HEK293 (cell line): ENCODE data around the gene WRAP73.

Experiments used
- CTCF ChIA-PET: fragments of 350-600 bp; formaldehyde crosslinking; extraction: SDS; loops from one replicate; lab custom pipeline; 2021; ENCODE audit warnings: antibody characterized with exemption; lab: Yijun Ruan, JAX
- POLR2A ChIA-PET: fragments of 300-600 bp; formaldehyde crosslinking; extraction: SDS; loops from one replicate; lab custom pipeline; 2020; ENCODE audit warnings: antibody characterized with exemption, inconsistent platforms; lab: Yijun Ruan, JAX
- H3K27ac ChIP-seq: fragments of 200-500 bp; sonication (Bioruptor generic); 2 replicates; pipeline ENCODE4 v1.5.1; 2014; ENCODE audit warnings: low read depth, low read length, control low read depth, inconsistent platforms; ENCODE audit errors: extremely low read depth
- H3K36me3 ChIP-seq, 2 experiments: fragments of 200-500 bp in 1 of 2; sonication (Bioruptor generic) in 1 of 2; 1 replicate in 1 of 2; 2 replicates in 1 of 2; pipeline ENCODE4 v1.5.1; 2014 to 2017; ENCODE audit warnings: inconsistent platforms in 2 of 2, low read length in 2 of 2; ENCODE audit not compliant: control insufficient read depth in 2 of 2, insufficient read depth in 1 of 2
- H3K4me1 ChIP-seq: fragments of 200-500 bp; sonication (Bioruptor generic); 2 replicates; pipeline ENCODE4 v1.5.1; 2014; ENCODE audit warnings: mild to moderate bottlenecking, low read length, inconsistent platforms; ENCODE audit not compliant: control insufficient read depth, insufficient read depth
- H3K4me3 ChIP-seq: 2 replicates; pipeline ENCODE4 v1.5.1; 2011; ENCODE audit warnings: low read depth, mild to moderate bottlenecking, control low read depth, low read length, moderate library complexity
- H3K9me3 ChIP-seq: fragments of 200-500 bp; sonication (Bioruptor generic); 2 replicates; pipeline ENCODE4 v1.5.1; 2014; ENCODE audit warnings: low read depth, low read length, inconsistent platforms; ENCODE audit not compliant: control insufficient read depth, insufficient read depth
- EGR2 ChIP-seq: fragments of 450-650 bp; formaldehyde crosslinking; IDR thresholded peaks from 2 replicates; pipeline ENCODE4 v1.5.1; 2016; ENCODE audit warnings: low read depth, missing biosample characterization, missing genetic modification characterization
- GLIS1 ChIP-seq: fragments of 450-650 bp; formaldehyde crosslinking; IDR thresholded peaks from 2 replicates; pipeline ENCODE4 v1.5.1; 2016; ENCODE audit warnings: missing biosample characterization, missing genetic modification characterization
- KLF1 ChIP-seq: fragments of 450-650 bp; formaldehyde crosslinking; IDR thresholded peaks from 2 replicates; pipeline ENCODE4 v1.5.1; 2016; ENCODE audit warnings: missing biosample characterization, missing genetic modification characterization
- KLF8 ChIP-seq: fragments of 450-650 bp; formaldehyde crosslinking; IDR thresholded peaks from 2 replicates; pipeline ENCODE4 v1.5.1; 2016; ENCODE audit warnings: missing biosample characterization, missing genetic modification characterization
- OVOL3 ChIP-seq: fragments of 450-650 bp; formaldehyde crosslinking; IDR thresholded peaks from 2 replicates; pipeline ENCODE4 v1.5.1; 2016; ENCODE audit warnings: missing biosample characterization, missing genetic modification characterization
- SP3 ChIP-seq: fragments of 450-650 bp; formaldehyde crosslinking; IDR thresholded peaks from 2 replicates; pipeline ENCODE4 v1.5.1; 2016; ENCODE audit warnings: missing biosample characterization, missing genetic modification characterization
- SP7 ChIP-seq: fragments of 450-650 bp; formaldehyde crosslinking; IDR thresholded peaks from 2 replicates; pipeline ENCODE4 v1.5.1; 2016; ENCODE audit warnings: missing biosample characterization, missing genetic modification characterization
- ZBTB8A ChIP-seq: fragments of 450-650 bp; formaldehyde crosslinking; IDR thresholded peaks from 2 replicates; pipeline ENCODE4 v1.5.1; 2016; ENCODE audit warnings: missing biosample characterization, missing genetic modification characterization
- ZFHX2 ChIP-seq: fragments of 450-650 bp; formaldehyde crosslinking; conservative IDR thresholded peaks from 2 replicates; pipeline ENCODE4 v1.5.1; 2016; ENCODE audit warnings: missing biosample characterization, missing genetic modification characterization
- ZFP3 ChIP-seq: fragments of 450-650 bp; formaldehyde crosslinking; IDR thresholded peaks from 2 replicates; pipeline ENCODE4 v1.5.1; 2016; ENCODE audit warnings: low read depth, missing biosample characterization, missing genetic modification characterization
- ZIC2 ChIP-seq: fragments of 450-650 bp; formaldehyde crosslinking; IDR thresholded peaks from 2 replicates; pipeline ENCODE4 v1.5.1; 2016; ENCODE audit warnings: missing biosample characterization, missing genetic modification characterization
- ZNF354C ChIP-seq: fragments of 450-650 bp; formaldehyde crosslinking; IDR thresholded peaks from 2 replicates; pipeline ENCODE4 v1.5.1; 2016; ENCODE audit warnings: missing biosample characterization, missing genetic modification characterization, low read depth, borderline replicate concordance
- ZNF37A ChIP-seq: fragments of 450-650 bp; IDR thresholded peaks from 2 replicates; pipeline ENCODE4 v1.5.1; 2018; ENCODE audit warnings: missing biosample characterization, missing genetic modification characterization
- ZNF501 ChIP-seq: fragments of 450-650 bp; formaldehyde crosslinking; IDR thresholded peaks from 2 replicates; pipeline ENCODE4 v1.5.1; 2016; ENCODE audit warnings: missing biosample characterization, missing genetic modification characterization
- ZNF529 ChIP-seq: fragments of 450-650 bp; formaldehyde crosslinking; IDR thresholded peaks from 2 replicates; pipeline ENCODE4 v1.5.1; 2017; ENCODE audit warnings: missing genetic modification characterization, missing biosample characterization; ENCODE audit not compliant: insufficient replicate concordance
- ZNF600 ChIP-seq: fragments of 450-650 bp; formaldehyde crosslinking; IDR thresholded peaks from 2 replicates; pipeline ENCODE4 v1.5.1; 2016; ENCODE audit warnings: missing biosample characterization, missing genetic modification characterization
- ZNF792 ChIP-seq: fragments of 450-650 bp; formaldehyde crosslinking; IDR thresholded peaks from 2 replicates; pipeline ENCODE4 v1.5.1; 2016; ENCODE audit warnings: missing biosample characterization, missing genetic modification characterization
- ZSCAN30 ChIP-seq: fragments of 450-650 bp; IDR thresholded peaks from 2 replicates; pipeline ENCODE4 v1.5.1; 2018; ENCODE audit warnings: missing biosample characterization, mild to moderate bottlenecking, missing genetic modification characterization, moderate library complexity
- ZXDB ChIP-seq: fragments of 450-650 bp; formaldehyde crosslinking; IDR thresholded peaks from 2 replicates; pipeline ENCODE4 v1.5.1; 2016; ENCODE audit warnings: missing biosample characterization, missing genetic modification characterization
- TF ChIP-seq, protein P1 (sequence below): fragments of 450-650 bp; formaldehyde crosslinking; IDR thresholded peaks from 2 replicates; pipeline ENCODE4 v1.5.1; 2017; ENCODE audit warnings: missing biosample characterization, missing genetic modification characterization
- TF ChIP-seq, protein P2 (sequence below): fragments of 450-650 bp; formaldehyde crosslinking; IDR thresholded peaks from 2 replicates; pipeline ENCODE4 v1.5.1; 2016; ENCODE audit warnings: missing biosample characterization, missing genetic modification characterization
- TF ChIP-seq, protein P3 (sequence below): fragments of 450-650 bp; formaldehyde crosslinking; IDR thresholded peaks from 2 replicates; pipeline ENCODE4 v1.5.1; 2016; ENCODE audit warnings: missing biosample characterization, missing genetic modification characterization
- TF ChIP-seq, protein P4 (sequence below): fragments of 450-650 bp; formaldehyde crosslinking; IDR thresholded peaks from 2 replicates; pipeline ENCODE4 v1.5.1; 2016; ENCODE audit warnings: missing biosample characterization, missing genetic modification characterization

WRAP73 gene

DNA sequence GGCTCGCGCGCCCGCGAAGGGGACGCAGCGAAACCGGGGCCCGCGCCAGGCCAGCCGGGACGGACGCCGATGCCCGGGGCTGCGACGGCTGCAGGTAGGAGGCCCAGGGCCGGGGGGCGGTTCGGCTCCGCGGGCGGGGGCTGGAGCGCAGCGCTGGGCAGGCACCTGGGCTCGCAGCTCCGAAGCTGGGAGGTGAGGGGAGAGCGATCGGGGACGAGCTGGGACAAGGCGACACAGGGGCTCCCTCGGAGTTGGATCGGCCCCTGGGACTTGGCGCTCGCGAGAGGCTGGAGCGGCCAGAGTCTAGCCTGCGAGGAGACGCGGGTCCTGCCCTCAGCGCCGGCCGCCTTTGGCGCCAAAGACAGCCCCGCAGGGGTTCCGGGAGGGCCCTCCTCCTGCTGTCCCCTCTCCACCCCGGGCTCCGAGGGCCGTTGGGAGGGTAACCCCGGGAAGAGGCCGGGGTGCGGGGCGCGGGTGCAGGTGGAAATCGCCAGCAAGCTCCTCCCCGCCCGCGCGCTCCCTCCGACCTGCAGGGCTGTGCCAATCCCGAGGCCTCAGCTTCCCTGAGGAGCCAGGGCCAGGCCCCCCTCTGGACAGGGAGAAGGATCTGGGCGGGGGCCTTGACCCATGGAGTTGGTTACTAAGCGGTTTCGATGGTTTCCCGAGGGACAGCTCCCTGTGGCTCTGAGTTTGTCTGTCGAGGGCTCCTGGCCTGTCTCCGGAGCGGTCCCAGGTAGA, 2.8 kb upstream of the WRAP73 start (continued):
- TF ChIP-seq, protein P1, sequence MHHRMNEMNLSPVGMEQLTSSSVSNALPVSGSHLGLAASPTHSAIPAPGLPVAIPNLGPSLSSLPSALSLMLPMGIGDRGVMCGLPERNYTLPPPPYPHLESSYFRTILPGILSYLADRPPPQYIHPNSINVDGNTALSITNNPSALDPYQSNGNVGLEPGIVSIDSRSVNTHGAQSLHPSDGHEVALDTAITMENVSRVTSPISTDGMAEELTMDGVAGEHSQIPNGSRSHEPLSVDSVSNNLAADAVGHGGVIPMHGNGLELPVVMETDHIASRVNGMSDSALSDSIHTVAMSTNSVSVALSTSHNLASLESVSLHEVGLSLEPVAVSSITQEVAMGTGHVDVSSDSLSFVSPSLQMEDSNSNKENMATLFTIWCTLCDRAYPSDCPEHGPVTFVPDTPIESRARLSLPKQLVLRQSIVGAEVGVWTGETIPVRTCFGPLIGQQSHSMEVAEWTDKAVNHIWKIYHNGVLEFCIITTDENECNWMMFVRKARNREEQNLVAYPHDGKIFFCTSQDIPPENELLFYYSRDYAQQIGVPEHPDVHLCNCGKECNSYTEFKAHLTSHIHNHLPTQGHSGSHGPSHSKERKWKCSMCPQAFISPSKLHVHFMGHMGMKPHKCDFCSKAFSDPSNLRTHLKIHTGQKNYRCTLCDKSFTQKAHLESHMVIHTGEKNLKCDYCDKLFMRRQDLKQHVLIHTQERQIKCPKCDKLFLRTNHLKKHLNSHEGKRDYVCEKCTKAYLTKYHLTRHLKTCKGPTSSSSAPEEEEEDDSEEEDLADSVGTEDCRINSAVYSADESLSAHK (tag by site-specific recombination): no peak
- TF ChIP-seq, protein P2, sequence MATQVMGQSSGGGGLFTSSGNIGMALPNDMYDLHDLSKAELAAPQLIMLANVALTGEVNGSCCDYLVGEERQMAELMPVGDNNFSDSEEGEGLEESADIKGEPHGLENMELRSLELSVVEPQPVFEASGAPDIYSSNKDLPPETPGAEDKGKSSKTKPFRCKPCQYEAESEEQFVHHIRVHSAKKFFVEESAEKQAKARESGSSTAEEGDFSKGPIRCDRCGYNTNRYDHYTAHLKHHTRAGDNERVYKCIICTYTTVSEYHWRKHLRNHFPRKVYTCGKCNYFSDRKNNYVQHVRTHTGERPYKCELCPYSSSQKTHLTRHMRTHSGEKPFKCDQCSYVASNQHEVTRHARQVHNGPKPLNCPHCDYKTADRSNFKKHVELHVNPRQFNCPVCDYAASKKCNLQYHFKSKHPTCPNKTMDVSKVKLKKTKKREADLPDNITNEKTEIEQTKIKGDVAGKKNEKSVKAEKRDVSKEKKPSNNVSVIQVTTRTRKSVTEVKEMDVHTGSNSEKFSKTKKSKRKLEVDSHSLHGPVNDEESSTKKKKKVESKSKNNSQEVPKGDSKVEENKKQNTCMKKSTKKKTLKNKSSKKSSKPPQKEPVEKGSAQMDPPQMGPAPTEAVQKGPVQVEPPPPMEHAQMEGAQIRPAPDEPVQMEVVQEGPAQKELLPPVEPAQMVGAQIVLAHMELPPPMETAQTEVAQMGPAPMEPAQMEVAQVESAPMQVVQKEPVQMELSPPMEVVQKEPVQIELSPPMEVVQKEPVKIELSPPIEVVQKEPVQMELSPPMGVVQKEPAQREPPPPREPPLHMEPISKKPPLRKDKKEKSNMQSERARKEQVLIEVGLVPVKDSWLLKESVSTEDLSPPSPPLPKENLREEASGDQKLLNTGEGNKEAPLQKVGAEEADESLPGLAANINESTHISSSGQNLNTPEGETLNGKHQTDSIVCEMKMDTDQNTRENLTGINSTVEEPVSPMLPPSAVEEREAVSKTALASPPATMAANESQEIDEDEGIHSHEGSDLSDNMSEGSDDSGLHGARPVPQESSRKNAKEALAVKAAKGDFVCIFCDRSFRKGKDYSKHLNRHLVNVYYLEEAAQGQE (tag by site-specific recombination): 0 out of 2 replicates have a peak, but pooled peaks have one; percentile 56
- TF ChIP-seq, protein P3, sequence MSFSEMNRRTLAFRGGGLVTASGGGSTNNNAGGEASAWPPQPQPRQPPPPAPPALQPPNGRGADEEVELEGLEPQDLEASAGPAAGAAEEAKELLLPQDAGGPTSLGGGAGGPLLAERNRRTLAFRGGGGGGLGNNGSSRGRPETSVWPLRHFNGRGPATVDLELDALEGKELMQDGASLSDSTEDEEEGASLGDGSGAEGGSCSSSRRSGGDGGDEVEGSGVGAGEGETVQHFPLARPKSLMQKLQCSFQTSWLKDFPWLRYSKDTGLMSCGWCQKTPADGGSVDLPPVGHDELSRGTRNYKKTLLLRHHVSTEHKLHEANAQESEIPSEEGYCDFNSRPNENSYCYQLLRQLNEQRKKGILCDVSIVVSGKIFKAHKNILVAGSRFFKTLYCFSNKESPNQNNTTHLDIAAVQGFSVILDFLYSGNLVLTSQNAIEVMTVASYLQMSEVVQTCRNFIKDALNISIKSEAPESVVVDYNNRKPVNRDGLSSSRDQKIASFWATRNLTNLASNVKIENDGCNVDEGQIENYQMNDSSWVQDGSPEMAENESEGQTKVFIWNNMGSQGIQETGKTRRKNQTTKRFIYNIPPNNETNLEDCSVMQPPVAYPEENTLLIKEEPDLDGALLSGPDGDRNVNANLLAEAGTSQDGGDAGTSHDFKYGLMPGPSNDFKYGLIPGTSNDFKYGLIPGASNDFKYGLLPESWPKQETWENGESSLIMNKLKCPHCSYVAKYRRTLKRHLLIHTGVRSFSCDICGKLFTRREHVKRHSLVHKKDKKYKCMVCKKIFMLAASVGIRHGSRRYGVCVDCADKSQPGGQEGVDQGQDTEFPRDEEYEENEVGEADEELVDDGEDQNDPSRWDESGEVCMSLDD (tag by site-specific recombination): peak; percentile 66; the same call in 1 of the 2 replicates
- TF ChIP-seq, protein P4, sequence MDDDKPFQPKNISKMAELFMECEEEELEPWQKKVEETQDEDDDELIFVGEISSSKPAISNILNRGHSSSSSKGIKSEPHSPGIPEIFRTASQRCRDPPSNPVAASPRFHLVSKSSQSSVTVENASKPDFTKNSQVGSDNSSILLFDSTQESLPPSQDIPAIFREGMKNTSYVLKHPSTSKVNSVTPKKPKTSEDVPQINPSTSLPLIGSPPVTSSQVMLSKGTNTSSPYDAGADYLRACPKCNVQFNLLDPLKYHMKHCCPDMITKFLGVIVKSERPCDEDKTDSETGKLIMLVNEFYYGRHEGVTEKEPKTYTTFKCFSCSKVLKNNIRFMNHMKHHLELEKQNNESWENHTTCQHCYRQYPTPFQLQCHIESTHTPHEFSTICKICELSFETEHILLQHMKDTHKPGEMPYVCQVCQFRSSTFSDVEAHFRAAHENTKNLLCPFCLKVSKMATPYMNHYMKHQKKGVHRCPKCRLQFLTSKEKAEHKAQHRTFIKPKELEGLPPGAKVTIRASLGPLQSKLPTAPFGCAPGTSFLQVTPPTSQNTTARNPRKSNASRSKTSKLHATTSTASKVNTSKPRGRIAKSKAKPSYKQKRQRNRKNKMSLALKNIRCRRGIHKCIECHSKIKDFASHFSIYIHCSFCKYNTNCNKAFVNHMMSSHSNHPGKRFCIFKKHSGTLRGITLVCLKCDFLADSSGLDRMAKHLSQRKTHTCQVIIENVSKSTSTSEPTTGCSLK (tag by site-specific recombination): no peak
- peak; percentile 77 for TF ChIP-seq ZIC2 (tag by site-specific recombination)
- TF ChIP-seq EGR2 (tag by site-specific recombination): no peak
- TF ChIP-seq ZNF354C (tag by site-specific recombination): no peak
- TF ChIP-seq ZNF501 (tag by site-specific recombination): no peak; the same call in 1 of the 2 replicates
- TF ChIP-seq KLF8: peak; percentile 43; the same call in 1 of the 2 replicates
- 0 out of 2 replicates have a peak, but pooled peaks have one; percentile 6 for TF ChIP-seq ZSCAN30 (tag by site-specific recombination)
- TF ChIP-seq ZXDB: peak; percentile 84
- no peak for TF ChIP-seq ZFP3 (tag by site-specific recombination)
- TF ChIP-seq, all 188 proteins: peak for 27

DNA sequence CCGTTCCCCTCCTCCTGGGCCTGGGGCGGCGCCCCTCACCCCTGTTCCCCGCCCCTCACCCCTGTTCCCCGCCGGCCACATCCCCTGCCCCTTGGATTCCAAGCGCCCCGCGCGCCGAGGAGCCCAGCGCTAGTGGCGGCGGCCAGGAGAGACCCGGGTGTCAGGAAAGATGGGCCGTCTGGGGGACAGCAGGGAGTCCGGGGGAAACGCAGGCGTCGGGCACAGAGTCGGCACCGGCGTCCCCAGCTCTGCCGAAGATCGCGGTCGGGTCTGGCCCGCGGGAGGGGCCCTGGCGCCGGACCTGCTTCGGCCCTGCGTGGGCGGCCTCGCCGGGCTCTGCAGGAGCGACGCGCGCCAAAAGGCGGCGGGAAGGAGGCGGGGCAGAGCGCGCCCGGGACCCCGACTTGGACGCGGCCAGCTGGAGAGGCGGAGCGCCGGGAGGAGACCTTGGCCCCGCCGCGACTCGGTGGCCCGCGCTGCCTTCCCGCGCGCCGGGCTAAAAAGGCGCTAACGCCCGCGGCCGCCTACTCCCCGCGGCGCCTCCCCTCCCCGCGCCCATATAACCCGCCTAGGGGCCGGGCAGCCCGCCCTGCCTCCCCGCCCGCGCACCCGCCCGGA, 2.1 kb upstream of the WRAP73 start, which contains the start of gene TP73:
Gene TP73, plus strand, starts transcription at position 587 of the 618 bp plus-strand sequence. CDS start 29,850 bp downstream, outside the sequence.
- ChIA-PET POLR2A (interaction anchor here (1.0 kb wide), 1 partner anchor 249 kb away, joined by 3 read pairs; no protein-coding TSS in a partner anchor), CTCF (interaction anchor here (1.1 to 1.3 kb wide), 3 partner anchors 32 to 199 kb away, joined by 4 to 5 read pairs (median 4); no protein-coding TSS in a partner anchor)
- Histone ChIP-seq H3K27ac (peak within 1 kb of the TSS; percentile 76), H3K9me3 (no peaks in the 10 kb centered on the region), H3K4me1 (no peaks in the 10 kb centered on the region), H3K36me3 (peaks cover 0 to 15% of the 10 kb centered on the region in 2 experiments; a peak in 1 of 3 replicates), H3K4me3 (peak within 1 kb of the TSS; percentile 68)
- TF ChIP-seq KLF1 (tag by site-specific recombination) (0 out of 2 replicates have a peak, but pooled peaks have one; percentile 15), GLIS1 (tag by site-specific recombination) (peak; percentile 28; the same call in 1 of the 2 replicates), ZIC2 (tag by site-specific recombination) (peak; percentile 30; the same call in 1 of the 2 replicates), ZNF792 (no peak), ZFHX2 (tag by site-specific recombination) (peak; percentile 84), ZBTB8A (peak; percentile 96), SP7 (no peak), OVOL3 (tag by site-specific recombination) (no peak), ZNF37A (0 out of 2 replicates have a peak, but pooled peaks have one; percentile 23), ZNF529 (no peak), ZNF600 (tag by site-specific recombination) (peak; percentile 18; the same call in 1 of the 2 replicates), SP3 (tag by site-specific recombination) (peak; percentile 34), ZXDB (0 out of 2 replicates have a peak, but pooled peaks have one; percentile 15), ZSCAN30 (tag by site-specific recombination) (peak; percentile 46; the same call in 1 of the 2 replicates)
